Gastroesophageal sphincter (tissue), 3 donors: Measurements from ENCODE around the gene HCN1.

Source experiments
- CTCF ChIP-seq, 4 experiments: fragments of 200-600 bp in 2 of 4; fragments of 450-650 bp in 2 of 4; sonication (generic) in 1 of 4; IDR thresholded peaks; one replicate each; pipeline ENCODE4 v1.5.1; 2017 to 2019; ENCODE audit warnings: antibody characterized with exemption in 4 of 4, mild to moderate bottlenecking in 2 of 4, moderate library complexity in 2 of 4
- EP300 ChIP-seq: sonication (generic); formaldehyde crosslinking; IDR thresholded peaks from one replicate; pipeline ENCODE4 v1.6.1; 2017; ENCODE audit warnings: antibody characterized with exemption, mild to moderate bottlenecking
- POLR2A ChIP-seq, 2 donors: fragments of 450-650 bp; IDR thresholded peaks; one replicate each; pipeline ENCODE4 v1.6.1; 2017; ENCODE audit warnings: antibody characterized with exemption in 2 of 2, mild to moderate bottlenecking in 2 of 2, moderate library complexity in 1 of 2
- POLR2AphosphoS5 ChIP-seq: sonication (generic); formaldehyde crosslinking; IDR thresholded peaks from one replicate; pipeline ENCODE4 v1.6.1; 2017; ENCODE audit warnings: antibody characterized with exemption

GRCh38 chr5:45542421-45542820 lies 153.8 kb downstream of the HCN1 start:
- no peak for TF ChIP-seq CTCF (IDR thresholded peaks at IDR 0.05)
- TF ChIP-seq POLR2AphosphoS5, result no peak
- TF ChIP-seq POLR2A (IDR thresholded peaks at IDR 0.05), result no peak
- TF ChIP-seq EP300, result no peak
